ENCODE measurements around the gene LTB4R2. TPM values are rescaled to one million over a fixed set of nuclear protein-coding genes. Genes with fewer than 3 reads are reported as not detected.

Gene LTB4R2
- total and polyA plus RNA-seq, 11 donors: 0.53 to 3.8 (median 1.6) TPM

- Histone ChIP-seq H3K4me3 (no peak overlapping the region), H3K27me3 (no peaks in the 10 kb centered on the region), H3K9me3 (no peaks in the 10 kb centered on the region), H3K36me3 (peaks cover 0 to 46% (median 30%) of the 10 kb centered on the region in 9 donors), H3K4me1 (peaks cover 0 to 7% (median 0%) of the 10 kb centered on the region in 12 donors), H3K27ac (no peak overlapping the region)
- WGBS, 4 donors: 84 to 91% (median 88%) methylated on average over 18 of the region's 18 CpGs
- TF ChIP-seq CTCF (IDR thresholded peaks at IDR 0.05): no peak
- no peak for TF ChIP-seq POLR2A (IDR thresholded peaks at IDR 0.05)
- intact Hi-C loops (cut with DNase I): no loop called here
- no peak for ATAC-seq
- no peak for DNase-seq
These were observed 43.3 kb upstream of the LTB4R2 start for GRCh38 chr14:24266344-24267244.

- intact Hi-C loops (cut with DNase I): no loop called here
- no peaks in the 10 kb centered on the region for H3K27me3 ChIP-seq
- H3K4me1 ChIP-seq: peaks cover 0 to 17% (median 6%) of the 10 kb centered on the region in 12 donors
These were observed 42.4 kb upstream of the LTB4R2 start for GRCh38 chr14:24267516-24267915.

GRCh38 chr14:24268225-24268624, 41.7 kb upstream of the LTB4R2 start:
- ATAC-seq (no peak), DNase-seq (no peak)
- TF ChIP-seq POLR2A (IDR thresholded peaks at IDR 0.05) (no peak), CTCF (IDR thresholded peaks at IDR 0.05) (no peak)
- Histone ChIP-seq H3K27ac (no peak overlapping the region), H3K36me3 (peaks cover 0 to 46% (median 30%) of the 10 kb centered on the region in 9 donors), H3K4me1 (peaks cover 0 to 24% (median 6%) of the 10 kb centered on the region in 12 donors), H3K27me3 (no peaks in the 10 kb centered on the region), H3K4me3 (no peak overlapping the region), H3K9me3 (no peaks in the 10 kb centered on the region)
- intact Hi-C loops (cut with DNase I): no loop called here
- WGBS, 4 donors: 86 to 96% (median 89%) methylated on average over 9 of the region's 9 CpGs

More at GRCh38 chr14:24267516-24267915, 42.4 kb upstream of the LTB4R2 start:
- DNase-seq (no peak), ATAC-seq (no peak)
- H3K36me3 ChIP-seq: peaks cover 0 to 46% (median 30%) of the 10 kb centered on the region in 9 donors
- 91 to 95% (median 94%) methylated on average over 5 to 9 of the region's 9 CpGs for WGBS, 4 donors
- H3K9me3 ChIP-seq: no peaks in the 10 kb centered on the region
- no peak overlapping the region for H3K27ac ChIP-seq
- H3K4me3 ChIP-seq: no peak overlapping the region
- no peak for TF ChIP-seq POLR2A (IDR thresholded peaks at IDR 0.05)
- TF ChIP-seq CTCF (IDR thresholded peaks at IDR 0.05): no peak

- WGBS, 4 donors: 90 to 97% (median 93%) methylated on average over 8 of the region's 8 CpGs
- TF ChIP-seq POLR2A (IDR thresholded peaks at IDR 0.05) (no peak), CTCF (IDR thresholded peaks at IDR 0.05) (no peak)
- no peak overlapping the region for H3K4me3 ChIP-seq
- no peak for ATAC-seq
- no peak for DNase-seq
- intact Hi-C loops (cut with DNase I): no loop called here
- H3K9me3 ChIP-seq: no peaks in the 10 kb centered on the region
- no peaks in the 10 kb centered on the region for H3K27me3 ChIP-seq
- H3K4me1 ChIP-seq: peaks cover 0 to 35% (median 11%) of the 10 kb centered on the region in 12 donors
- H3K36me3 ChIP-seq: peaks cover 0 to 46% (median 30%) of the 10 kb centered on the region in 9 donors
- H3K27ac ChIP-seq: no peak overlapping the region
These were observed 40.6 kb upstream of the LTB4R2 start for GRCh38 chr14:24269368-24269767.

Data from heart left ventricle (tissue), 16 donors.